GM21717 (cell line): ENCODE results near the gene CBL.

ENCODE experiments used
- ATAC-seq: cut with Tn5 transposase; IDR thresholded peaks from one replicate; pipeline ENCODE4 v1.9.1; 2021; ENCODE audit warnings: mild to moderate bottlenecking, moderate library complexity; ENCODE audit not compliant: unreplicated experiment

Gene CBL

DNA sequence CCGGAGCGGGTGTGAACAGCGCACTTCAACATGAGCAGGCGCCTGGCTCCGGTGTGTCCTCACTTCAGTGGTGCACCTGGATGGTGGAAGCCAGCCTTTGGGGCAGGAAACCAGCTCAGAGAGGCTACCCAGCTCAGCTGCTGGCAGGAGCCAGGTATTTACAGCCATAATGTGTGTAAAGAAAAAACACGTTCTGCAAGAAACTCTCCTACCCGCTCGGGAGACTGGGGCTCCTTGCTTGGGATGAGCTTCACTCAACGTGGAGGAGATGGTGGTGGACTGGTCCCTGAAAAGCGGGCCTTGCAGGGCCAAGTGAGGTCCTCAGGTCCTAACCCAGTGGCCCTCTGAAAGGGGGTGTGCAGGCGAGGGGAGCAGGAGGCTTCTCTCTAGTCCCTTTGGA, 103.3 kb downstream of the CBL start:
- no peak for ATAC-seq

DNA sequence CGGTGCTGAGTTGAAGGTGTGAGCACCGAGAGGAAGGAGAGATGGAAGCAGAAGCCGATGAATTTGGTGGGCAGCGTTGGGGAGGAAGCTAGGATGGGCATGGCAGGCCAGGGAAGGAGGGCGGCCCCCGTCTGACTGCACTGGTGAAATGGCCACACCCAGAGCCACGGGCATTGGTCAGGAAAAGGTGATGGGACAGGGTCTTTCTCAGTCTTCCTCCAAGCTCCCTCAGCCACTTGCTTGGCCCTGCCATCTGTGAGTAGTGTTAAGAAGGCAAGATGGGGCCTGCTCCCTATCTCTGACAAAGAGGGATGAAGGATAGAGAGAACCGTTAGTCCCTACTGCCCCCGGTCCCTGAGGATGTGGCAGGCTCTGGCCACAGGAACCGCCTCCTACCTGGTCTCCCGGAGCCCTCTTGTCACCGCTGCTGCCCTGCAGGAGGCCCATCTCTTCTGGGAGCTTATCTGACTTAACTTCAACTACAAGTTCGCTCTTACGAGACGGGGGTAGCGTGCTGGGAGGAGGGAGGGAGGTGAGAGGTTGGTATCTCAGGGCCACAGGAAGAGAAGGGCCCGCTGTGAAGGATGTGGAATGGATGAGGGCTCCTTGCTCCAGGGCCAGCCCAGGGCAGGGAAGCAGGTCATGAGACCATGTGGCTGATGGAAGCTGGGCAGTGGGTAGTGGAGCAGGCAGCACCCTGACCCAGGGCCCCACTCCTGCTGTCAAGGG, 104.0 kb downstream of the CBL start:
- no peak for ATAC-seq

DNA sequence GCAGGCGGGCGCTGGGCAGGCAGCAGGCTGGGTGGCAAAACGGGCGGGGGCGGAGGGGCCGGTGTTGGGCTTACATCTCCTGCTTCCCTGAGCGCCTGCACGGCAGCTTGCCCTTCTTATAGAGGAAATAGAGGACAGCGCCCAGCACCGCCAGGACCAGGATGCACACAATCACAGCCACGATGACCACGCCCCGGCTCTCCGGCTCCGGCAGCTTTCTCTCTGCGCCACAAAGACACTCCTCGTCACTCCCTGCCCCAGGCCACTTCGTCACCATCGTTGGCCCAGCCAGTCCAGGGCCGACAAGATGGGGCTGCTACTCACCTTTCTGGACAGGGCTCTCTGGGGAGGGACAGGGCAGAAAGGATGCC, 104.5 kb downstream of the CBL start:
- ATAC-seq, result no peak

DNA sequence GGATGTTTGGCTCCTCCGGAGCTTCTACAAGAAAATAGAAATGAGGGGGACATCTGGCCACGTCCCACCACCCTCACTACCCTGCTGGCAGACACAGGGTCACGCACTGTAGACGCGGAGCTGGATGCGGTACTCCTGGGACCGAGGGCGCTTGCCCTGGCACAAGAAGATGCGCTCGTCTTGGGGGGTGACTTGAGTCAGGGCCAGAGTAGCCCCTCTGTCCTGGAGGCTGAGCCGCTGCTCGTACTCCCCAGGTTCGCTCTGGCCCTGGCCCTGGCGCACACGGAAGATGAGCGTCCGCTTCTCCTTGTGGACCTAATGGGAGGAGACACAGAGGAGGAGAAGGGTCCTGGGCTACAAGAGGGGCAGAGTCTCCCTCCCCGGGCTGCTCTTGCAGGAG, 108.6 kb downstream of the CBL start:
- ATAC-seq, result no peak

DNA sequence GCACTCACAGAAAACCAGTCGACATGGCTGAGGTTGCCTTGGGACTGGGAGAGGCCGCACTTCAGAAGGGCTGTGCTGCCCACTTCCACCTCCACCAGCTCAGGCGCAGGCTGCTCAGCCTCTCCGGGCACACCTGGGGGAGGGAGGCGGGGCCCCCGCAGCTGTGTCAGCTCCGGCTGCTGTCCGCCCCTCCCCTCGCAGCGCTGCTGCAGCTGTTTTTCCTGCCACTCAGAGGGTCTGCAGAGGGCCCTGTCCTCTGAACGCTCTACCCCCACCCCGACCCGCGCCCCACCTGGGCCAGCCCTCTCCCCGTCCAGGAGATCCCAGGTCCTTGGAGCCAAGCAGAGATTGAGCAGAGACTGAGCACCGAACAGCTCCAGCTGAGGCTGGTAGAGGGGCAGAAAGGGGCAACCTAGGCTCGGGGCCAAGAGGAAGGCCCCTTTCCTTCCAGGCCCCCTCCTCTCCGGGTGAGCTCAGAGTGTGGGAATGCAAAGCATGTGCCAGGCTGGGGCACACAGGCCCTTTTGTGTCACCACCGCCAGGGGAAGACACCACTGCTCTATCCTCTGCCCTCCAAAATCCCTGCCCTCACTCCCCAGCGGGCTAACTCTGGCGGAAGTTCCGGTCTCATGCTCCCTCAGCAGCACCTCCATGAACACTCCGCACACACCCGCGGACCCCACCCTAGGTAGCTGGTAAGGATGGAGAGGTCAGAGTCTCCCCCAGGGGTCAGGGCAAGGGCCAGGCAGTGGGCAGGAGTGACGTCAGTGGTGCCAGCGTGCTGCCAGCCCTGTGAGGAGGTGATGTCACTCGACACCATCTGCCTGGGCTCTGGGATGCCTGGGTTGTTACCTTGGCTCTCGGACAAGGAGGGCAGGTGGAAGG, 109.2 kb downstream of the CBL start:
- ATAC-seq, result no peak

DNA sequence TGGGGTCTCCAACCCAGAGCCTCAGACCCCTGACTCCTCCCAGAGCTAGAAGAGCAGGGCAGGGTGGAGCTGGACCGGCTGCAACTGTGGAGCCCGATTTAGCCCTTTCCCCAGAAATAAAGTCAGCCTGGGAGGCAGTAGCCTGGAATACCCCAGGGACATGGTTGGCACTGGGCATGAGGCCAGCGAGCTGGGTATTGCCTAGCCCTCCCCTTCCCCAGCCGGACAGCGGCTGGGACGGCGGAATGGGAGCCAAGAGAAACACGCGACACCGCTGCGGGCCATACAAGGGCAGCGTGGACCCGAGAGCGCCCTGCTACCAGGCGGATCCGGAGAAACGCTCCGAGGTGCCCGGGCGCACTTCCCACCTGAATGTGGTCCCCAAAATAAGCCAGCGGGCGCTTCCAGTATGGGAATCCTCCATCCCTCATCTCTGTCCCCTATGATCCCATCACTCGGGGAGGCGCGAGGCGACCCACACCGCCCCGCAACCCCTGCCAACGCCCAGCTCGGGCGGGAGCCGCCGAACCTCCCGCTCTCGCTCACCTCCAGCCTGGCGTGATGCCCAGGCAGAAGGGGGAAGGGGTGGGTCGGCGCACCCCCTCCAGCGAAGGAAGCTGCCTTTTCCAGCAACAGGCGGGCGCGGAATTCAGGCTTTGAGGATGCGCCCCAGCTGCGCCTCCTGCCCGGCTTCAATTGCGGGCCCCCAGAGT, 110.0 kb downstream of the CBL start:
- ATAC-seq, result no peak

DNA sequence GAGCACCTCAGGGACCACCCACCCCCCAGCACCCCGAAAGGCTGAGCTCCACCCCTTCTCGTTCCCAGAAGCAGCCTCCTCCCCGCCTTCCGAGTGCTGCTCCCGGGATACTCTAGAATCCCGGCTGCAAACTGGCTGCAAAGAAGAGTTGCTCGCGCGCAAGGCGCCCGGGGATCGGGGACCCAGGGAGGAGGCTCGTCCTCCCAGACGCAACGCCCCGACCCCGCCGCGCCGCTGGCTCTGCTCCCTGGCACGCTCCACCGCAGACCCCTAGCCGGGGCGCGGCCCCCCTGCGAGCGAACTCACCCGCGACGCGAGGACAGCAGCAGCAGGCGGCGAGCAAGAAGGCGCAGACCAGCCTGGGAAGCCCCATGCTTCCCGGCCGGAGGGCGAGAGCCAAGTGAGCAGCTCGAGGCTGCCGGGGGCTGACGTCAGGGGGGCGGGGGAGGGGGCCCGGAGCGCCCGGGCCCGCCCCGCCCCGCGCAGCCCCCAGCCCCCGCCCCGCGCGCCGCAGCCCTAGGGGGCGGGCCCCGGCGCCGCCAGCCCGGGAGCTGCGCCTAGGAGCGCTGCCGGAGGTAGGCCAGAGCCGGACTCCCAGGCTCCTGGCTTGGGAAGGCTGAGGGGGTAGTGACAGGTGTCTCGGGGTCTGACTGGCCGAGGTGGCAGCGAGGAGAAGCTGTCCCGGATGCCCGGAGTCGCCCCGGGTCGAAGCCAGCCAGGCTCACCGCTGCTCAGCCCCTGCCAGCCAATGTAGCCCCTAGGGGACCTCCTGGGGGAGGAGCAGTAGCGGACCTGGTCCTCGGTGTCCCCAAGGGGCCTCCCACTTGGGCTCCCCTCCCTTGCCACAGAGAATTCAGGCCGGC, 110.8 kb downstream of the CBL start, which contains the start of gene MCAM:
MCAM (minus strand) TSS at position 402 of the 863 bp plus-strand sequence; CDS start at position 373, 29 bp downstream.
- ATAC-seq, result no peak

DNA sequence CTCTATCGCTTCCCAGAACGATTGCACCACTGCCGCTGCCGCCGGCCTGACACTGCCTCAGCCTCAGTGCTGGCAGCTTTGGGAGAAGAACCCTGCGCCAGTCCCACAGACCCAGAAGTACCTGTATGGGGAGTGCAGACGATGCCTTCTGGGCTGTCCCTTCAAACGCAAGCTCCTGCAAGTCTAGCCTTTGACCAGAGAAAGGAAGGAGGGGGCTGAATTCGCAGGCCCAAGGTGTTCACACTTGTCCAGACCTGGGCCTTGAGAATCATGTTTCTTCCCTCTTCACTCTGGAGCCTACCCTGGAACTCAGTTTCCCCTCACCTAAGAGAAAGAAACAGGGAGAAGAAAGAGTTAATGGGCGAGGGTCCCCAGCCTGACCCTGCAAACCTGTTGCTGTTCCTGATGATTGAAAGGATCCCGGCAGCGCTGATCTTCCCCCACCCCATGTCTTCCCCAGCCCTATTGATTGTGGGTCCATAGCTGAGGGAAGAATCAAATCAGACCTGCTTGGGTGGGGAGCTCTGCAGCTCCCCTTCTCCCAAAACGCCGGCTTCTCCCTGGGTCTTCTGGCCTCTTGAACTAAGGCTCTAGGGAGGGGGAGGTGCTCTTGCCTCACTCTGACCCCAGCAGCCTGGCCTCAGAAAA, 111.6 kb downstream of the CBL start:
- ATAC-seq, result no peak

DNA sequence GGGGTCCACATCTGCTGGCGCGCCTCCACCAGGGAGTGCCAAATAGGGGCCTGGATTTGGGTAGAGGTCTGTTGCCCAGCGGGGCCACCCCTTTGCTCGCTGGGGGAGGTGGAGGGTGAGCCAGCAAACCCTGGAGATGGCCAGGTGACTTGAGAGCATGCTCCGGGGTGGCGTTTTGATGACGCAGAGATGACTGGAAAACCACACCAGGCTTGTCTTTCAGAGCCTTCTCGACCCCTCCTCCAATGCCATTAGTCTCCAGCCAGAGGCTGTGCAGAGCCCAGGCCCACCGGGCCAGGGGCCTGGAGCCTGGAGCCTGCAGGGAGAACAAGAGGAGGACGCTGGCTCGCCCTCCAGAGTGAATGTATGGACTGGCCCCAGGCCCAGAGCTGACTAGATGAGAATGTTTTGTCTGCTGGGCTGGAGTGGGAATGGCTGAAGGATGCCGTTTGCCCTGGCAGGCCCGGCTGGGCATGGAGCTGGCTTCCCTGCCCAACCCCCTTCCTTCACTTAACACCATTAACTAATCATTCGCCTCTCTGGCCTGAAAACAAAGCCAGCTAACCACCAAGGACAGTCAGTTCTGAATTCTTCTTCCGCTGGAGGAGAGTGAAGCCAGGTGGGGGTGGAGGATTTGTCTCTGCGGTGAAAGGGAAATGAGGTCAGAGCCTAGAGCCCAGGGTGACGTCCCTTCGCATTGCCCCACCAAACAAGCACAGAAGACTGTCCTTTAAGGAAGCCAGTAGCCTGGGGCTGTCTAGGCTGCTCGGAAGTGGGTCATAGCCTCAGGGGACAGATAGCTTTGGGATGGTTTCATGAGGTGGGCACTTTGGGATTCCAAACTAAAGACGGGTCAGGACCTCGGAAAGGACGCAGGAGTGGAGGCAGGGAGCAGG, 112.3 kb downstream of the CBL start:
- ATAC-seq, result no peak

DNA sequence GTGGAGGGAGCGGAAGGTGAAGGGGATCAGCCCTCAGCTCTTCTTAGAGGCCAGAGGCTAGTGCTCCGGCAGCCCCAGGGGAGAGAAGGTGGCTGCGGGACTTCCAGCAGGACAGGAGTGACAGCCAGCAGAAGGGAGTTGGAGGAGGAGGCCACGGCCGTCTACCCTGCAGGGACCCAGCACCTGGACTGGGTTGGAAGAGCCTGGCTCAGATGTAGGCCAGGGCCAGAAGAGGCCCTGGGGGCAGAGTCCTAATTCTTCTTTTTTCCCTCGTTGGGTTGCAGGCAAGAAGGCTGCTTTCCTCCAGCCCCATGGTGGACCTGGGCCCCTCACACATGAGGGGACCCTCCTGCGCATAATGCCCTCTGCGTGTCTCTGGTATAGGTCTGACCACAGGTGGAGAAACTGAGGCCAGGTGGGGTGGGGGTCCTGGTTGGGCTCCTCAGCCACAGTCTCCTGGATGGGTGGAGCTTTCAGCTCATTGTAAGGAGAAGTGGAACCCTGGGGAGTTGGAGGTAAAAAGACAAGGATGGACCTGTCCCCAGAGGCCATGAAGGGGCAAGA, 113.1 kb downstream of the CBL start:
- ATAC-seq, result no peak

DNA sequence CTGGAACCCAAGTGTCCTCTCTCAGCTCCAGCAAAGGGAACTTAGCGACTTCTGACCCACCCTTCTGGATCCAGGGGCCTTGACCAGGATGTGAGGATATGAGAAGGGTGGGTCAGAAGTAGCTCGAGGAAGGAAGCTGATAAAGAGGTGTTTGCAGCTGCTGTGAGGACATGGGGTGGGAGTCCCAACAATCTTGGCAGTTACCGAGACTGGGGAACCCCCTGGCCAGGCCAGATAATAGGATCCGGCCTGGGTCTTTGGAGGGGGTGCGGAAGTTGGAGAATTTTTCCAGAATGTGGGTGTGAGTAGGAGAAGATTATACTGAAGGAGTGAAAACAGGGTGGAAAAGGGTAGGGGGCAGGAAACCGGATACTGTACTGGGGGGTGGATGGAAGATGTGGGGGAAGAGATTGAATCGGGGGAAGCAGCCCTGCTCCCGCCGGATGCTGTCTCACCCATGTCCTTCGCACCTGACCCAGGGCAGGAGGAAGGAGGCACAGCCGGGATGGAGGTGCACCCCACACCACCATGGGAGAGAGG, 113.6 kb downstream of the CBL start:
- no peak for ATAC-seq

DNA sequence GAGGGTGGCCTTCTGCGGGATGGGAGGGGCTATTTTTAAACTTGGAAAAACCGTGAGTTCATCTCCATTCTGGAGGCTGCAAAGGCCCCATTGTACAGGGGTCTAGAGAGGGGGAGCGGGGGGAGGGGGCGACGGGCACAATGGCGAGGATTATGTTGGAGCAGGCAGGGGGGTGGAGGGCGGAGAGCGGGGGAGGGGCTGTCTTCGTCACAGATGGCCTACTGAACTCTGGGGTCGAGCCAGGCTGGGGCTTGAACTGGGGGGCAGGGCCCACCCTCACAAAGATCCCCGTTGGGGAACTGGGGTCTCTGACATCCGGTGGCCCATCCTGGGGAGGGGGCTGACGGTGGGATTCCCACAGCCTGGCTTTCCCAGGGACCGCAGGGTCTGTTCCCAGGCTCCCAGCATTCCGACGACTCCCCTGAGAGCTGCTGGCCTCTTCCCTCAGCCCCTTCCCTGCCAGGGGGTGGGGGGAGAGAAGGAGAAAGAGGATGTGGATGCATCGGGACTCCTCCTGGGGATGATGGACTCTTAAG, 114.2 kb downstream of the CBL start:
- ATAC-seq, result no peak

DNA sequence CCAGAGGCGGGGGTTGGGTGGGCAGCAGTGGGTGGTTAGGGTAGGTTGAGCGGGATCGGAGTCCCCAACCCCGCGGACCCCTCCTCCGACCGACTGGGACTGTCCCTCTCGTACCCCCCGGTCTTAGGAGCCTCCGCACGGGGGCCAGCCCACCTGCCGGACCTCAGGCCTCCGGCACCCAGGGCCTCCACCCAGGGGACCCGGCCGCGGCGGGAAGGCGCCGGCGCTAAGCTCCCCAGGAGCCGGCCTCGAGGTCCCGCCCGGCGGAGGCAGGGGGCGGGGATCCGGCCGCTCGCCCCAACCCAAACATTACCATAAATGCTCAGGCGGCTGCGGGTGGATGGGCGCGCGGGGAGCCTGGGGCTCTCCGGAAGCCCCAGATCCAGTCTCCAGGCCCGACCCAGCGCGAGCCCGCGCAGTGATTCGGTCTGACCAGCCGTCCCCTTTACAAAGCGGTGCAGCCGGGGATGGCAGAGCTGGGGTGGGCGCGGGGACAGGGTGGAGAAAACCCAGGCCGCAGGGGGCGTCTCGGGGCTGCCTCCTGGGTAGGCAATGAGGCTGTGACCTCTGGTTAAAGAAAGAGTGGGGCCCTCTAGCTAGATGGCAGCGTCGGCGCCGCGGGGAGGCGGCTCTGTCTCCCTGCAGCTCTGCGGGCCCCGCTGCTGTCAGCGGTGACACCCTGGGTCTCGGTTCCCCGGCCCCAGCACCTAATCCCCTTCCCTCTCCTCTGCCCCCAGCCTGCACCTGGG, 114.8 kb downstream of the CBL start:
- ATAC-seq, result peak; percentile 58

DNA sequence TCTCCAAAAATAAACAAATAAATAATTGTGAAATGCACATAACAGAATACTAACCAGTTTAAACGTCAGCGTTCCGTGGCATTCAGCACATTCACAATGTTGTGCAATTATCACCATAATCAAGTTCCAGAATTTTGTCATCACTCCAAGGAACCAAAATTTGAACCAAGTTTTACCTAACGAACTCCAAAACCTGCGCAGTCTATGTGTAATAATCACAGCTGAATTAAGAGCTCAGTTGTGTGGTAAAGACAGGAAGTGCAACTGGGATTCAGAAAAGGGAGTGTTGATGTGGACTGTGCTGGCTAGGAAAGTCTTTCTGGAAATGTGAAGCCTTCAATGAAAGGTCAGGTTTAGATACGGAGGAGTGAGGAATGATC, 116.2 kb downstream of the CBL start:
- no peak for ATAC-seq

DNA sequence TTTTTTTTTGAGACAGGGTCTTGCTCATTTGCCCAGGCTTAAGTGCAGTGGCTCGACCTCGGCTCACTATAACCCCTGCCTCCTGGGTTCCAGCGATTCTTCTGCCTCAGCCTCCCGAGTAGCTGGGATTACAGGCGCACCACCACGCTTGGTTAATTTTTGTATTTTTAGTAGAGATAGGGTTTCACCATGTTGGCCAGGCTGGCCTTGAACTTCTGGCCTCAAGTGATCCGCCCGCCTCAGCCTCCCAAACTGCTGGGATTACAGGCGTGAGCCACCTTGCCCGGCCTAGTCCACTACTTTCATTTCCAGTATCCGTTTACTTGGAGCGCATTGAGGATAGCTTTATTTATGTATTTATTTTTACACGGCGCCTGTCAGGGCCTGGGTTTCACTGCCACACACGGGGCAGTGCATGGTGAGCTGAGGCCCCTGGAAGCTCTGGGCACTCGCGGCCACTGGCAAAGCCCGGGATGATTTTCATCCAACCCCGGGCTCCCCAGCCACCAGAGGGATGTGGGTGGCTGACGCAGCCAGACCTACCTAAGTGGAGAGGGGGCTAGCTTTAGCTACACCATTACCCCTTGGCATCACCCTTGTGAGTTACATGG, 116.9 kb downstream of the CBL start:
- ATAC-seq, result no peak

DNA sequence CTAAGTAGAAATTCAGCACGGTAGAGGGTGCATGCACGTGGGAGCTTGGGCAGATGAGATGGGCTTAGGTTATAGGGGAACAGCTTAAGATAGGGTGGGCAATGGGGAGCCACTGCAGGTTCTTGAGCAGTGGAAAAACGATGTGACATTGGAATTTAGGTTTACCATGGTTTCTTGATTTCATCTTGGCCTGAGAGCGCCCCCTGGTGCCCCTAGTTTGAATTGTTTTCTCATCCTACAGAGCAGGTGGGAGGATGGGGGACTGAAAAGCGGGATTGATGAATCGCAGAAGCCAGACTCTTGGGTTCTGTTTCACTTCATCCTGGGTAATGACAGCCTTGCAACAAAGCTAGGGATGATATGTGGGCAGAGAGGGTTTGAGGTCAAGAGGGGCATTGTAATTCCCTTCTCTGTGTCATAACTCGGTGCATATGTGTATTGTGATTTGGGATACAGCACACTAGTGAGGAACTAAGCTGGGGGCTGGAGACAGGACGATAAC, 117.4 kb downstream of the CBL start:
- no peak for ATAC-seq

DNA sequence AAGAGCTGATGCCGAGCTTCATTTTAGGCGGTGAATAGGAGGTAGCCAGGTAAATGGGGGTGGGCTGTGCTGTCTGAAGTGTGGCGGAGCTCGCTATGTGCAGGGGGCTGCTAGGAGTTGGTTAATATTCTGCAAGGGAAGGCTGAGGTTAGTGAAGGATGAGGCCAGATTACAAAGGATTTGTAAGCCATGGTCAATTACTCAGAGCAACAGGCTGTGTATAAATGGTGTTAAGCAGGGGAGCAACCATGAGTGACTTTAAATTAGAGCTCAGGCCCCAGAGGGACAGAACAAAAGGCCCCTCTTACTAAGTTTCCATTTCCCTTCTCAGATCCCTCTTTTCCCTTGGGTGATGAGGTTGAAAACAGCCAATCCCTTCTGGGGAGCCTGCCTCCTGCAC, 118.0 kb downstream of the CBL start:
- no peak for ATAC-seq
